Mesangial cell (primary cell): Measurements from ENCODE around the gene IL22RA1. TPM values are rescaled to one million over a fixed set of nuclear protein-coding genes. Genes with fewer than 3 reads are reported as not detected.

ENCODE experiments used
- total RNA-seq: library from RNA; depleted of rRNA; stranded (reverse); fragments of >200 nt; gene quantifications from 2 replicates; pipeline ENCODE4 v1.2.3, GENCODE V29; 2015

IL22RA1 gene, protein sequence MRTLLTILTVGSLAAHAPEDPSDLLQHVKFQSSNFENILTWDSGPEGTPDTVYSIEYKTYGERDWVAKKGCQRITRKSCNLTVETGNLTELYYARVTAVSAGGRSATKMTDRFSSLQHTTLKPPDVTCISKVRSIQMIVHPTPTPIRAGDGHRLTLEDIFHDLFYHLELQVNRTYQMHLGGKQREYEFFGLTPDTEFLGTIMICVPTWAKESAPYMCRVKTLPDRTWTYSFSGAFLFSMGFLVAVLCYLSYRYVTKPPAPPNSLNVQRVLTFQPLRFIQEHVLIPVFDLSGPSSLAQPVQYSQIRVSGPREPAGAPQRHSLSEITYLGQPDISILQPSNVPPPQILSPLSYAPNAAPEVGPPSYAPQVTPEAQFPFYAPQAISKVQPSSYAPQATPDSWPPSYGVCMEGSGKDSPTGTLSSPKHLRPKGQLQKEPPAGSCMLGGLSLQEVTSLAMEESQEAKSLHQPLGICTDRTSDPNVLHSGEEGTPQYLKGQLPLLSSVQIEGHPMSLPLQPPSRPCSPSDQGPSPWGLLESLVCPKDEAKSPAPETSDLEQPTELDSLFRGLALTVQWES
- under 0.01 and 0.16 TPM in 2 replicates for total RNA-seq

DNA sequence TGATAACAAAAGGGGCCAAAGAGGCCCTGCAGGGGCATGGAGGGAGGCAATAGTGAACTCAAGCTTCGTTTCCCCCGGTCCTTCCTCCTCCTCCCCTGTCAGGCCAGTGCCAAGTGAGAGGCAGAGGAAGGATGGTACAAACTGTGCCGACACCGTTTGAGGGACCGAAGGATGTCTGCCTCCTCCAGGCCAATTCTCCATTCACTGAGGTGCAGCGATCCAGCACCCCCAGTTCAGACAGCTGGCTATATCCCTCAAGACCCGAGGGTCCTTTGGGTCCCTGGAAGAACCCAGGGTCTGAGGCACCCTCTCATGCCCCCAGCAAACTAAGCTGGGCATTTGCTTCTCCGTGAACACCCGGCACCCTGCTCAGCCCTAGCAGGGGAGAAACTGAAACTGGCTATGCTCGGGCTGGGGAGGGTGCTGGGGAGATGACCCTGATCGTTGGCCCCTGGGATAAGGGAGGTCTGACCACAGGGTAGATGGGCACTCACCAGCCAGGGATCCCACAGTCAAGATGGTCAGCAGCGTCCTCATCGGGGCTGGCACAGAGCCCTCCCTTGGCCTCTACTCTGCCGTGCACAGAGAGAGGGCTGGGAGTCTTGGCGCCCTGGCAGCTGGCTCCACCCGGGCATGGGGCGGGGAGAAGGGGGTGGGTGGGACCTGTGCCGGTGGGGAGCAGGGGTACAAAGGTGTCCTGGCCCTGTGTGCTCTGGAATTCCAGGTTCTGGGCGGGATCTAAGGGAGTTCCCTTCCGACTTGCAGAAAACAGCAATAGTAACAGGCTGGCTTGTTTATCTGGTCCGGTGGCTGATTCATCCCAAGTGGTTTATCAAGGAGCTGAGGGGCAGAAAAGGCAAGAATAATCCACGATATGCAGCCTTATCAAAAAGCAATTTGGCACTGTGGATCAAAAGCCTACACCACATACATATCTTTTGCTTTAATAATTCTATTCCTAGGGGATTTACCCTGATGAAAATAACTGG is at the start of gene IL22RA1:
TSS of gene IL22RA1 (minus strand) at position 595 of the 989 bp plus-strand sequence. CDS start at position 537, 58 bp downstream.

DNA sequence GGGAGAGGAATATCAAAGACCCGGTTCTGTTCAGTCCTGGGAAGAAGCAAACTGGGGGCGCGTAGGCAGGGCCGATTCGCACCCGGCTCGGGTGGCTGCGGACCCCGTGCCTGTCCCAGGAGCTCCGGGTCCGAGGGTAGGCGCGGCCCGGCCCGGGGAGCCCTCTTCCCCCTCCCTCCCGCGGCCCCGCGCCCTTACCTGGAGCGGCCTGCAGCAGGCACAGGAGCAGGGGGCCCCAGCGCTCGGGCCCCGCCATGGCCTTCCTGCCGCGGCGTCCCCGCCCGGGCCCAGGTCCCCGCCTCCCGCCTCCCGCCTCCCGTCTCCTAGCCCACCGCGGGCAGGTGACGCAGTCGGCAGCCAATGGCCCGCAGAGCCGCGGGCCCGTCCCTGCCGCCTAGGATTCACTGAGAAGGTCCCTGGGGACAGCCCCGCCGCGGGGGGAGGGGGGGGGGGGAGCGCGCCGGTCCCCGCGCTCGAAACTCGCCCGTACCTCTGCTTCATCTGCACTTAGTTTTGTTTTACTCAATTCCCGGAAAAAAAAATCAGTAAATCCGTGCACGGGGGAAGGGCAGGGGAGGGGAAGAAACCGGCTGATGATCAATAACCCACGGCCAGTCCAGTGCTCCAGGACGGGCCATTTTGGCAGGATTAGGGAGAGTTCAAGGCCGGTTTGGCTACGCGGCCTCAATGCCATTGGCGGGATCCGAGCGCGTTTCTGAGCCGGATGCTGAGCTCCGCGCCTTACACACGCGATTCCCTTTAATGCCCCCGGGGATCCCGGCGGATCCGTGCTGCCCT is 44.3 kb upstream of the IL22RA1 start, which contains the start of gene IFNLR1:
TSS of gene IFNLR1 (minus strand) at position 297 of the 798 bp plus-strand sequence. CDS start at position 256, 41 bp downstream.

DNA sequence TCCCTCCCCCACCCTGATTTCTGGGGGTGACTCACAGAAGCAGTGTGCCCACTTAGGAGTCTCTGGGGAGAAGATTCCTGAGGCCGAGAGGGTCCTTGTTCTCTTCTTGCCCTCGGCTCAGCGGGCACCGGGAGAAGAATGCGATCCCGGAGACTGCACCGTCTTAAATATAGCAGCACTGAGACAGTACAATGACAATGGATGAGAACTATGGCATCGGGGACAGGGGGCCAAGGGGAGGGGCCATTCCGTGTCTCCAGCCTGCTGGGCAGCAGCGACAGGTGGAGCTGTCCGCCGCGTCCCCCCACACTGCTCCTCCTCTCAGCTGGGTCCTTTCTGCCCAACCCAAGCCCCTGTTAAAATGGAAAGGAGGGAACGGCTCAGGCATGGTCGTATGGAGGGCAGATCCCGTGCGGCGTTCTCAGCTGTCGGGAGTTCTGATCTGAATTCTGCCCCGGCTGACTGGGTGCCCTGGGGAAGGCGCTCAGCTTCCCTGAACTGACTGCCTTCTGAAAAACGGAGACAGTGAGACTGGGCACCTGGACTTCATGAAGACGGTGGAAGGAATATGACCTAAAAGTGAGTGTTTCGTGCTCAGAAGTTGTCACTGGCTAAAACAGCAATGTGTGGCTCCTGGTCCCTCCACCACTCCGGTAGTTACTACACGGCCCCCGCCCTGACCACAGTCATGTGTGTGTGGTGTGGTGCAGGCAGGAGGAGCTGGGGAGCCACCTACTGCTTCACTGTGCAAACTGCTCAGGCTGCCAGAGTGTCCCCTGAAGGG is 30.8 kb downstream of the IL22RA1 start, which contains the start of gene MYOM3:
TSS of gene MYOM3 (minus strand) at position 140 of the 784 bp plus-strand sequence. CDS start 3,499 bp downstream, outside the sequence.

Other genes starting within 250 kb of the IL22RA1 start
- gene CNR2, start 229.8 kb downstream of the IL22RA1 start, total RNA-seq, result not detected in 2 replicates
- 45.8 and 61.6 TPM in 2 replicates for gene PNRC2, start 183.3 kb downstream of the IL22RA1 start, total RNA-seq
- 35.9 and 64.0 TPM in 2 replicates for gene SRSF10, start 162.8 kb downstream of the IL22RA1 start, total RNA-seq
- 3.6 and 7.0 TPM in 2 replicates for gene MYOM3, start 31.0 kb downstream of the IL22RA1 start, total RNA-seq
- gene IFNLR1, start 44.1 kb upstream of the IL22RA1 start, total RNA-seq, result 1.5 and 3.6 TPM in 2 replicates
- 0.16 and 1.5 TPM in 2 replicates for gene GRHL3, start 176.2 kb upstream of the IL22RA1 start, total RNA-seq